ENCODE data around the gene GINS1. TPM values are rescaled to one million over a fixed set of nuclear protein-coding genes. Genes with fewer than 3 reads are reported as not detected.
"Not testable (repeated sequence)": the region's sequence is repeated elsewhere in the genome, so short reads cannot be mapped to it uniquely, and the experiment has no call there.

The GINS1 gene
- total RNA-seq, 1 donor from 2014 or later = 6.2 TPM

DNA sequence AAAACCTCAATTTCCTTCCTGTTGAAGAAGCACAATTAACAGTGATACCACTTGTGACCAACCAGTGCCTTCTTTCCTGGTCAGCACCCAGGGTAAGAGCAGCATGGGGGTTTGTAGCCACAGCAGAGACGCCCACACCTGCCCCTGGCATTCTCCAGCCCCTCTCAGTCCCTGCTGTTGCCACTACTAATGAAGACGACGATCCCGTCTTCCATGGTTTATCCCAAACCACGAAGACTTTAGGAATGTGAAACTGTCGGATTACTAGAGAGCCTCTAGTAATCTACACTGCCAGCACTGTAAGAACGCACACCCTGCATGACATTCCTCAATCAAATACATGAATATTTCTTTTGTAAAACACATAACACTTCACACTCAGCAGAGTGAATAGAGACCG lies 60.0 kb downstream of the GINS1 start:
- TF ChIP-seq, protein P1, sequence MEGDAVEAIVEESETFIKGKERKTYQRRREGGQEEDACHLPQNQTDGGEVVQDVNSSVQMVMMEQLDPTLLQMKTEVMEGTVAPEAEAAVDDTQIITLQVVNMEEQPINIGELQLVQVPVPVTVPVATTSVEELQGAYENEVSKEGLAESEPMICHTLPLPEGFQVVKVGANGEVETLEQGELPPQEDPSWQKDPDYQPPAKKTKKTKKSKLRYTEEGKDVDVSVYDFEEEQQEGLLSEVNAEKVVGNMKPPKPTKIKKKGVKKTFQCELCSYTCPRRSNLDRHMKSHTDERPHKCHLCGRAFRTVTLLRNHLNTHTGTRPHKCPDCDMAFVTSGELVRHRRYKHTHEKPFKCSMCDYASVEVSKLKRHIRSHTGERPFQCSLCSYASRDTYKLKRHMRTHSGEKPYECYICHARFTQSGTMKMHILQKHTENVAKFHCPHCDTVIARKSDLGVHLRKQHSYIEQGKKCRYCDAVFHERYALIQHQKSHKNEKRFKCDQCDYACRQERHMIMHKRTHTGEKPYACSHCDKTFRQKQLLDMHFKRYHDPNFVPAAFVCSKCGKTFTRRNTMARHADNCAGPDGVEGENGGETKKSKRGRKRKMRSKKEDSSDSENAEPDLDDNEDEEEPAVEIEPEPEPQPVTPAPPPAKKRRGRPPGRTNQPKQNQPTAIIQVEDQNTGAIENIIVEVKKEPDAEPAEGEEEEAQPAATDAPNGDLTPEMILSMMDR (IDR thresholded peaks at IDR 0.05) = no peak
- Mint-ChIP-seq H3K36me3 (ENCODE audit: unreplicated experiment) (peaks cover 33% of the 10 kb centered on the region), H3K9me3 (ENCODE audit: unreplicated experiment) (no peaks in the 10 kb centered on the region), H3K27me3 (ENCODE audit: unreplicated experiment) (no peaks in the 10 kb centered on the region), H3K4me1 (ENCODE audit: unreplicated experiment) (no peaks in the 10 kb centered on the region), H3K27ac (ENCODE audit: unreplicated experiment) (no peak overlapping the region), H3K4me3 (ENCODE audit: unreplicated experiment) (no peak overlapping the region)
- no peak for DNase-seq (ENCODE audit: extremely low spot score, unreplicated experiment)

DNA sequence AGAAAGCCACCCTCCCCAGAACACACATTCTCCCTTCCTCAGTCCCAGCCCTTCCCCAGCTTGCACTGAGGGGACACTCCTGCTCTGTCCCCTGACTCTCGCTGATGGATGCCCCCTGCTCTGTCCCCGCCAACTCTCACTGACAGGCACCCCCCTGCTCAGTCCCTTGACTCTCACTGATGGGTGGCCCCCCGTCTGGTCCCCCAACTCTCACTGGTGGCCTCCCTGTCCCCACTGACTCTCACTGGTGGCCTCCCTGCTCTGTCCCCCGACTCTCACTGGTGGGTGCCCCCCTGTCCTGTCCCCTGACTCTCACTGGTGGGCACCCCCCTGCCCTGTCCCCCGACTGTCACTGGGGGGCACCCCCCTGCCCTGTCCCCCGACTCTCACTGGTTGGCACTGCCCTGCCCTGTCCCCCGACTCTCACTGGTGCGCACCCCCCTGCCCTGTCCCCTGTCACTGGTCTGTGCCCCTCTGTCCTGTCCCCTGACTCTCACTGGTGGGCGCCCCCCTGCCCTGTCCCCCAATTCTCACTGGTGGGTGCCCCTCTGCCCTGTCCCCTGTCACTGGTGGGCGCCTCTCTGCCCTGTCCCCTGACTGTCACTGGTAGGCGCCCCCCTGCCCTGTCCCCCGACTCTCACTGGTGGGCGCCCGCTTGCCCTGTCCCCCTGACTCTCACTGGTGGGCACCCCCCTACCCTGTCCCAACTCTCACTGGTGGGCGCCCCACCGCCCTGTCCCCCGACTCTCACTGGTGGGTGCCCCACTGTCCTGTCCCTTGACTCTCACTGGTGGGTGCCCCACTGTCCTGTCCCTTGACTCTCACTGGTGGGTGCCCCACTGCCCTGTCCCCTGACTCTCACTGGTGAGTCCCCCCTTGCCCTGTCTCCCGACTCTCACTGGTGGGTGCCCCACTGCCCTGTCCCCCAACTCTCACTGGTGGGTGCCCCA lies 60.9 kb downstream of the GINS1 start:
- Mint-ChIP-seq H3K4me3 (ENCODE audit: unreplicated experiment) (no peak overlapping the region), H3K4me1 (ENCODE audit: unreplicated experiment) (no peaks in the 10 kb centered on the region), H3K36me3 (ENCODE audit: unreplicated experiment) (peaks cover 37% of the 10 kb centered on the region), H3K27me3 (ENCODE audit: unreplicated experiment) (no peaks in the 10 kb centered on the region), H3K27ac (ENCODE audit: unreplicated experiment) (no peak overlapping the region), H3K9me3 (ENCODE audit: unreplicated experiment) (no peaks in the 10 kb centered on the region)
- TF ChIP-seq, protein P1 (IDR thresholded peaks at IDR 0.05) = no peak
- no peak for DNase-seq (ENCODE audit: extremely low spot score, unreplicated experiment)

DNA sequence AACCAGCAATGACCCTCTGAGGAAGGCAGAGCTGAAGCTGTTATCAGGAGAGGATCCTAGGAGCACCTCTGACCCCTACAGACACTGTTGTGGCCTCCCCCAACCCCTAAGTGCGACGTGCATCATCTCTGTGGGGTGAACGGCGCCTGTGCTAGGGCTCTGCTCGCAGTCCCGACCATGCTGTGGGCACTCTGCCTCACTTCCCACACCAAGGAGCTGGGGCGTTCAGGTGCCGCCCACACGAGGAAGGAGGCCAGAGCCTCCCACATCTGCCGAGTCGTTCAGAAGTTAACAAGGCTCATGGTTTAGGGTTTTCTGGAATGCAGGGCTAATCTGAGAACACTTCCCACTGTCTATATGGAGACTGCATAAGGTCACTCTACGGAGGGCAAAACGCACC lies 62.1 kb downstream of the GINS1 start:
- H3K27me3 Mint-ChIP-seq (ENCODE audit: unreplicated experiment) = no peaks in the 10 kb centered on the region
- no peak overlapping the region for H3K27ac Mint-ChIP-seq (ENCODE audit: unreplicated experiment)
- TF ChIP-seq, protein P1 (IDR thresholded peaks at IDR 0.05) = no peak
- no peak for DNase-seq (ENCODE audit: extremely low spot score, unreplicated experiment)
- H3K36me3 Mint-ChIP-seq (ENCODE audit: unreplicated experiment) = peaks cover 27% of the 10 kb centered on the region
- H3K9me3 Mint-ChIP-seq (ENCODE audit: unreplicated experiment) = no peaks in the 10 kb centered on the region
- no peaks in the 10 kb centered on the region for H3K4me1 Mint-ChIP-seq (ENCODE audit: unreplicated experiment)
- no peak overlapping the region for H3K4me3 Mint-ChIP-seq (ENCODE audit: unreplicated experiment)

DNA sequence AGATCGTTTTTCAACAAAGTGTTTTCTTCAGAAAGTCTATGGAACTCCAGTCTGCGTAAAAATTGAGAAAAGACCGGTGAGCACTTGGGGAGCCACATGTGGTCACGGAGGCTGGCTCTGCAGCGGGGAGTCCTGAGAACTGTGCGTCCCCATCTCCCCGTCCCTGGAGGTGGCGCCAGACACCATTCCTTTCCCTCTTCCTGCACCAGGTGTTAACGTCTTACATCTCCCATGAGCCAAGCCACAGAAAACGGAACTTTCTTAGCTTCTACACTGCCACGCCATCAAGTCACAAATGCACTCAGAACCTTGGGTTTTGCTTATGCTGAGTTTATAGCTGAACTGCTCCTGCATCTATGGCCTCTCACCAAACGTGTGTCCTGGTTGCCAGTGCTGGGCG lies 62.6 kb downstream of the GINS1 start:
- H3K36me3 Mint-ChIP-seq (ENCODE audit: unreplicated experiment) = peaks cover 23% of the 10 kb centered on the region
- no peaks in the 10 kb centered on the region for H3K4me1 Mint-ChIP-seq (ENCODE audit: unreplicated experiment)
- TF ChIP-seq, protein P1 (IDR thresholded peaks at IDR 0.05) = peak; percentile 59
- no peak overlapping the region for H3K4me3 Mint-ChIP-seq (ENCODE audit: unreplicated experiment)
- DNase-seq (ENCODE audit: extremely low spot score, unreplicated experiment) = no peak
- H3K27ac Mint-ChIP-seq (ENCODE audit: unreplicated experiment) = no peak overlapping the region
- H3K9me3 Mint-ChIP-seq (ENCODE audit: unreplicated experiment) = no peaks in the 10 kb centered on the region
- H3K27me3 Mint-ChIP-seq (ENCODE audit: unreplicated experiment) = no peaks in the 10 kb centered on the region

DNA sequence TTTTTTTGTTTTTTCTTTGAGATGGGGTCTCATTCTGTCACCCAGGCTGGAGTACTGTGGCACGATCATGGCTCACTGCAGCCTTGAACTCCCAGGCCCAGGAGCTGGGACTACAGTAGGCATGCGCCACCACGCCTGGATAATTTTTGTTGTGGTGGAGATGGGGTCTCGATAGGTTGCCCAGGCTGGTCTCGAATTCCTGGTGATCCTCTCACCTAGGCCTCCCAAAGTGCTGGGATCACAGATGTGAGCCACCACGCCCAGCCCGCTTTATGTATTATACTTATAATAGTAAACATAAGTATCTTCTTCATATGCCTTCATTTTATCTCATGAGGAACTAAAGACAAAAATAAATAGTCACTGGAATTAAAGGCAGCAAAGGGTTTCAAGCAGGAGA lies 63.5 kb downstream of the GINS1 start:
- no peaks in the 10 kb centered on the region for H3K27me3 Mint-ChIP-seq (ENCODE audit: unreplicated experiment)
- H3K4me1 Mint-ChIP-seq (ENCODE audit: unreplicated experiment) = no peaks in the 10 kb centered on the region
- H3K9me3 Mint-ChIP-seq (ENCODE audit: unreplicated experiment) = no peaks in the 10 kb centered on the region
- peaks cover 26% of the 10 kb centered on the region for H3K36me3 Mint-ChIP-seq (ENCODE audit: unreplicated experiment)
- DNase-seq (ENCODE audit: extremely low spot score, unreplicated experiment) = no peak
- H3K27ac Mint-ChIP-seq (ENCODE audit: unreplicated experiment) = no peak overlapping the region
- TF ChIP-seq, protein P1 (IDR thresholded peaks at IDR 0.05) = no peak
- H3K4me3 Mint-ChIP-seq (ENCODE audit: unreplicated experiment) = no peak overlapping the region

DNA sequence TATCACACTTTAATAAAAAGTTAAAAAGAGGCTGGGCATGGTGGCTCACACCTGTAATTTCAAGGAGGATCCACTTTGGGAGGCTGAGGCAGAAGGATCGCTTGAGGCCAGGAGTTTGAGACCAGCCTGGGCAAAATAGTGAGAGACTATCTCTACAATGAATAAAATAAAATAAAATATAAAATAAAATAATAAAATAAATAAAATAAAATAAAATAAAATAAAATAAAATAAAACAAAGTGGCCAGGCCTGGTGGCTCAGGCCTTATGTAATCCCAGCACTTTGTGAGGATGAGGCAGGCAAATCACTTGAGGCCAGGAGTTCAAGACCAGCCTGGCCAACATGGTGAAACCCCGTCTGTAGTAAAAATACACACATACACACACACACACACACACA lies 65.8 kb downstream of the GINS1 start:
- DNase-seq (ENCODE audit: extremely low spot score, unreplicated experiment) = not testable (repeated sequence)
- peaks cover 29% of the 10 kb centered on the region for H3K36me3 Mint-ChIP-seq (ENCODE audit: unreplicated experiment)

More for the DNA sequence above, 65.8 kb downstream of the GINS1 start:
- not testable (repeated sequence) for H3K27me3 Mint-ChIP-seq (ENCODE audit: unreplicated experiment); H3K4me3 Mint-ChIP-seq (ENCODE audit: unreplicated experiment); H3K27ac Mint-ChIP-seq (ENCODE audit: unreplicated experiment); H3K9me3 Mint-ChIP-seq (ENCODE audit: unreplicated experiment); H3K4me1 Mint-ChIP-seq (ENCODE audit: unreplicated experiment)

All from osteocyte (in vitro differentiated cells).